Type B pancreatic cell (in vitro differentiated cells): ENCODE measurements around the gene BTAF1. TPM values are rescaled to one million over a fixed set of nuclear protein-coding genes. Genes with fewer than 3 reads are reported as not detected.
"Not testable (repeated sequence)": the region's sequence is repeated elsewhere in the genome, so short reads cannot be mapped to it uniquely, and the experiment has no call there.

Experiments
- DNase-seq: peaks from one replicate; pipeline ENCODE4 v3.0.0; 2021; ENCODE audit warnings: mixed read lengths; ENCODE audit not compliant: unreplicated experiment; ENCODE audit errors: extremely low spot score
- H3K27ac Mint-ChIP-seq: 2 replicates; pipeline ENCODE4 v1.8.0; 2021; ENCODE audit warnings: mild to moderate bottlenecking, mixed read lengths
- H3K27me3 Mint-ChIP-seq: 2 replicates; pipeline ENCODE4 v1.8.0; 2021; ENCODE audit warnings: mixed read lengths
- H3K36me3 Mint-ChIP-seq: 2 replicates; pipeline ENCODE4 v1.8.0; 2021; ENCODE audit warnings: mixed read lengths
- H3K4me1 Mint-ChIP-seq: one replicate; pipeline ENCODE4 v1.8.0; 2021; ENCODE audit warnings: mixed read lengths; ENCODE audit not compliant: unreplicated experiment
- H3K4me3 Mint-ChIP-seq: 2 replicates; pipeline ENCODE4 v1.8.0; 2021; ENCODE audit warnings: mild to moderate bottlenecking, mixed read lengths
- H3K9me3 Mint-ChIP-seq: 2 replicates; pipeline ENCODE4 v1.8.0; 2021; ENCODE audit warnings: mixed read lengths
- total RNA-seq: library from RNA; stranded (reverse); gene quantifications from 2 replicates; pipeline ENCODE4 v1.2.1, GENCODE V29; 2021; ENCODE audit warnings: low replicate concordance
- TF ChIP-seq, protein P1 (sequence below): fragments of 200-600 bp; sonication (generic); conservative IDR thresholded peaks from 2 replicates; pipeline ENCODE4 v1.5.0; 2021; ENCODE audit warnings: antibody characterized with exemption, mild to moderate bottlenecking

BTAF1 gene
- total RNA-seq, 1 donor from 2014 or later = 34.7 TPM

DNA sequence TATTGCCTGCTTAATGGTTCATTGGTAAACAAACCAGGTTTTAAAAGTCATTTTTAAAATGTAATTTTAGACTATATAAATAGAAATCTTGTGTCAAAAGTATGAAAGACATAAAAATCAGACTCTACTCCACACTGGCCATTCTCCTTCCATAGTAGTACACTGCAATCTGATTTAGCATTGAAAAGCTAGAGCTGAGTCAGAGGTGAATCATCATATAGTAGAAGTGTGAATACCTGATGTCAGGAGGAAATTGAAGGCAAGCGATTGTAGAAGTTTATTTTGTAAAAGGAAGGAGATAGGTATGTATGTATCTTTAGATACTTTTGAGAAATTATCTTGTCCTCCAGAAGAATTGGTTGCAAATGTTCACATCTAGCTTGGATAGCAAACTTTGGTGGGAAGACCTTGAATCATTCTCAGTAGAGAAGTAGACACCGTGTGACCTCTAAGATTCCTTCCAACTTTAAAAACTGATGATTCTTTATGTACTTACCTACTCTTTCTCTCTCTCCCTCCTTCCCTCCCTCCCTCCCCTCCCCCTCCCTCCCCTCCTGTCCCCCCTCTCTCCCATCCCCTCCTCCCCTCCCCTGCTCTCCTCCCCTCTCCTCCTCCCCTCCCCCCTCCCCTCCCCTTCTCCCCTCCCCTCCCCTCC, 88.1 kb downstream of the BTAF1 start:
- TF ChIP-seq, protein P1, sequence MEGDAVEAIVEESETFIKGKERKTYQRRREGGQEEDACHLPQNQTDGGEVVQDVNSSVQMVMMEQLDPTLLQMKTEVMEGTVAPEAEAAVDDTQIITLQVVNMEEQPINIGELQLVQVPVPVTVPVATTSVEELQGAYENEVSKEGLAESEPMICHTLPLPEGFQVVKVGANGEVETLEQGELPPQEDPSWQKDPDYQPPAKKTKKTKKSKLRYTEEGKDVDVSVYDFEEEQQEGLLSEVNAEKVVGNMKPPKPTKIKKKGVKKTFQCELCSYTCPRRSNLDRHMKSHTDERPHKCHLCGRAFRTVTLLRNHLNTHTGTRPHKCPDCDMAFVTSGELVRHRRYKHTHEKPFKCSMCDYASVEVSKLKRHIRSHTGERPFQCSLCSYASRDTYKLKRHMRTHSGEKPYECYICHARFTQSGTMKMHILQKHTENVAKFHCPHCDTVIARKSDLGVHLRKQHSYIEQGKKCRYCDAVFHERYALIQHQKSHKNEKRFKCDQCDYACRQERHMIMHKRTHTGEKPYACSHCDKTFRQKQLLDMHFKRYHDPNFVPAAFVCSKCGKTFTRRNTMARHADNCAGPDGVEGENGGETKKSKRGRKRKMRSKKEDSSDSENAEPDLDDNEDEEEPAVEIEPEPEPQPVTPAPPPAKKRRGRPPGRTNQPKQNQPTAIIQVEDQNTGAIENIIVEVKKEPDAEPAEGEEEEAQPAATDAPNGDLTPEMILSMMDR = no peak
- no peaks in the 10 kb centered on the region for H3K4me1 Mint-ChIP-seq
- no peaks in the 10 kb centered on the region for H3K27me3 Mint-ChIP-seq
- H3K4me3 Mint-ChIP-seq = no peak overlapping the region
- H3K27ac Mint-ChIP-seq = no peak overlapping the region
- H3K9me3 Mint-ChIP-seq = no peaks in the 10 kb centered on the region
- DNase-seq = no peak
- H3K36me3 Mint-ChIP-seq = peaks cover 21% of the 10 kb centered on the region

DNA sequence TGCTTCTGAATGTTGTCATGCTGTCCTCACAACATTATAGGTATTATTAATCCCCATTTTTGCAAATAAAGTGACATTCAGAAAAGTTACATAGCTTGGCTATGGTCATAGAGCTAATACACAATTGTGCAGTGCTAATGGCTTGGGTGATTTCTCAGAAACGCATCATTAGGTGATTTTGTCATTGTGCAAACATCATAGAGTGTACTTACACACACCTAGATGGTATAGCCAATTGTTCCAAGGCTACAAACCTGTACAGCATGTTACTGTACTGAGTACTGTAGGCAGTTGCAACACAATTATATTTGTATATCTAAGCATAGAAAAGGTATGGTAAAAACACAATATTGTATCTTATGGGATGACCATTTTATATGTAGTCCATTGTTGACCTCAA, 91.0 kb downstream of the BTAF1 start:
- no peaks in the 10 kb centered on the region for H3K27me3 Mint-ChIP-seq
- TF ChIP-seq, protein P1 = no peak

DNA sequence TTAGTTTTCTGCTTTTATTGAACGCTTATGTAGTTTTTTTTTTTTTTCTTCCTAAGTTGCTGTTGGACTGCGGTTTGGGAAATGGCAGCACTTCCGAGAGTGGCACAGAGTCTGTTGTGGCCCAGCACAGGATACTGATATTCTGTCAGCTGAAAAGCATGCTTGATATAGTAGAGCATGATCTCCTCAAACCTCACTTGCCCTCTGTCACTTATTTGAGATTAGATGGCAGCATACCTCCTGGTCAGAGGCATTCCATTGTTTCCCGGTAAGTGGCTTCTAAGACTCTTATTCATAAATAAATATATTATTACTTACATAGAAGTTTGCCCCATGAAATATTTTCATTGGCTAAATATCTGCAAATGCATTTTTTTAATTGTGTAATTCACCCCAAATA, 101.1 kb downstream of the BTAF1 start:
- Mint-ChIP-seq H3K27ac (no peak overlapping the region), H3K36me3 (peaks cover 34% of the 10 kb centered on the region), H3K4me3 (no peak overlapping the region), H3K4me1 (no peaks in the 10 kb centered on the region), H3K27me3 (no peaks in the 10 kb centered on the region), H3K9me3 (no peaks in the 10 kb centered on the region)
- TF ChIP-seq, protein P1 = no peak
- no peak for DNase-seq

More for the DNA sequence above, 91.0 kb downstream of the BTAF1 start:
- Mint-ChIP-seq H3K4me3 (no peak overlapping the region), H3K9me3 (no peaks in the 10 kb centered on the region), H3K27ac (no peak overlapping the region), H3K4me1 (no peaks in the 10 kb centered on the region), H3K36me3 (peaks cover 36% of the 10 kb centered on the region)
- DNase-seq = no peak

DNA sequence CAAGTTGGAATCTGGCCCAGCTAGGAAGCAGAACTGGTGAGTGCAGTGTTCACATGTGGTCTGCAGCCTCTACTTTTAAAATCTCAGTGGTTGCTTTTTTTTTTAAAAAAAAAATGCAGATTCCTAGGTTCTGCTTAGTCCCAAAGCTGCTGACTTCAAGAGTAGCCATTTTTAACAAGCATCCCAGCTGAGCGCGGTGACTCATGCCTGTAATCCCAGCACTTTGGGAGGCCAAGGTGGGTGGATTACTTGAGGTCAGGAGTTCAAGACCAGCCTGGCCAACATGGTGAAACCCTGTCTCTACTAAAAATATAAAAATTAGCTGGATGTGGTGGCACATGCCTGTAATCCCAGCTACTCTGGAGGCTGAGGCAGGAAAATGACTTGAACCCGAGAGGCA, 101.8 kb downstream of the BTAF1 start:
- not testable (repeated sequence) for H3K27ac Mint-ChIP-seq, H3K9me3 Mint-ChIP-seq, H3K4me1 Mint-ChIP-seq, H3K27me3 Mint-ChIP-seq, DNase-seq, H3K4me3 Mint-ChIP-seq
- H3K36me3 Mint-ChIP-seq = peaks cover 32% of the 10 kb centered on the region

DNA sequence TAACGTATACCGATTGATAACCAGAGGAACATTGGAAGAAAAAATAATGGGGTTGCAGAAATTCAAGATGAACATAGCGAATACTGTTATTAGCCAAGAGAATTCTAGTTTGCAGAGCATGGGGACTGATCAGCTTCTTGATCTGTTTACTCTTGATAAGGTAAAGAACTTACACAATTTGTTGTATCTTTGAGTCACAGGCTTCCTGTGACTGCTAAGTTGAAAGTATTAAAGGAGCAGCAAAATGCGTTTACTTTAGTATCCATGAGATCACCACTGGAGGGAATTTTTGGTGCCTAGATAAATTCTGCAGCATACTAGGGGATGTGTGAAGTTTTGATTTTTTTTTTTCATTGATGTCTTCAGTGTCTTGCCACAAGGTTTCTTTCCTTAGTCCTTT, 103.6 kb downstream of the BTAF1 start:
- no peaks in the 10 kb centered on the region for H3K27me3 Mint-ChIP-seq
- H3K9me3 Mint-ChIP-seq = no peaks in the 10 kb centered on the region

DNA sequence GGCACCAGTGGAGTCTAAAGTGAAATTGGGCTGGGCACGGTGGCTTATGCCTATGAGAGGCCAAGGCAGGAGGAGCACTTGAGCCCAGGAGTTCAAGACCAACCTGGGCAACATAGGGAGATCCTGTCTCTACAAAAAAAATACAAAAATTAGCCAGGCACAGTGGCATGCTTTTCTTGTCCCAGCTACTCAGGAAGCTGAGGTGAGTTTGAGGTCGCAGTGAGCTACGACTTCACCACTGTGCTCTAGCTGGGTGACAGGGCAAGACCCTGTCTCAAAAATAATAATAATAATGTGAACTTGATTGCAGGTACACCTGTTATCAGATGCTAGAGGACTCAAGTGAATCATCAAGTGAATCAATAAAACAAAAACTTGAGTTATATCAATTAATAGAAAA, 108.0 kb downstream of the BTAF1 start:
- Mint-ChIP-seq H3K9me3 (no peaks in the 10 kb centered on the region), H3K4me1 (no peaks in the 10 kb centered on the region), H3K4me3 (no peak overlapping the region), H3K27me3 (no peaks in the 10 kb centered on the region), H3K36me3 (peaks cover 42% of the 10 kb centered on the region), H3K27ac (no peak overlapping the region)
- DNase-seq = no peak
- TF ChIP-seq, protein P1 = no peak

More for the DNA sequence above, 103.6 kb downstream of the BTAF1 start:
- H3K4me3 Mint-ChIP-seq = no peak overlapping the region
- no peak for DNase-seq
- peaks cover 32% of the 10 kb centered on the region for H3K36me3 Mint-ChIP-seq
- no peak overlapping the region for H3K27ac Mint-ChIP-seq
- TF ChIP-seq, protein P1 = no peak
- H3K4me1 Mint-ChIP-seq = no peaks in the 10 kb centered on the region

DNA sequence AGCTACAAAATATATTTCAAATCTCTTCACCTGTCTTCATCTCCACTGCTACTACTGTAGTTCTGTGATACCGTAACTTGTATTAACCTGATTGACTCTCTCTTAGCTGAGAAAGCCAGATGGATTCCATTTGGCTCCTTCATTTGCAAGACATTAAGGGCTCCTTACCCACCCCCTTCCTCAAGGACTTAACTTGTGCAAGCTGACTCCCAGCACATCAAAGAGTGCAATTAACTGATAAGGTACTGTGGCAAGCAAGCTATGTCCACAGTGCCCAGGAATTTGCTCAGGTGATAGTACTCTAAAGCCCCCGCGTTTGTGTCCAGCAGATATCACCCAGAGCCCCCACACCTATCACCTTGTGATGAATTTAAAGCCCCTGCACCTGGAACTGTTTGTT, 109.5 kb downstream of the BTAF1 start:
- not testable (repeated sequence) for H3K4me1 Mint-ChIP-seq, H3K9me3 Mint-ChIP-seq, H3K27me3 Mint-ChIP-seq, DNase-seq, H3K27ac Mint-ChIP-seq, H3K4me3 Mint-ChIP-seq
- peaks cover 31% of the 10 kb centered on the region for H3K36me3 Mint-ChIP-seq
